ENCODE results near the gene SERPINE1. TPM values are rescaled to one million over a fixed set of nuclear protein-coding genes. Genes with fewer than 3 reads are reported as not detected.

The SERPINE1 gene
- total RNA-seq, 1 experiment from 2014 or later, result 370 TPM

DNA sequence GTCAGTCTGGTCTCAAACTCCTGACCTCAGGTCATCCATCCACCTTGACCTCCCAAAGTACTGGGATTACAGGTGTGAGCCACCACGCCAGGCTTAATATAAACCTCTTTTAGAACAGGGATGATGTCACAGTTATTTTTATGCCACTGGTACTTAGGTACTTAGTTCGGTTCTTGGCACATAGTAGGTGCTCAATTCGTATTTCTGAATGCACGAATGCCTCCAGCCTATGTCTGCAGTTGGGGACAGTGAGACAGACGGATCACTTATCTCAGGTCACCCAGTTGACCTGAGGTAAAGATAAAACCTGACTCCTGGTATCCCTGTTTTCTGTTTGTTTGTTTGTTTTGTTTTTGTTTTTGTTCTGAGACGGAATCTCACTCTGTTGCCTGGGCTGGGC lies 59.3 kb downstream of the SERPINE1 start:
- no TSS peak for BruUV-seq (replicated peaks)
- in situ Hi-C loops (cut with HindIII; ENCODE audit: low pct_unique_long_range_greater_than_20kb, low sequenced_read_pairs), result no loop called here
- CTCF ChIA-PET, result interaction anchor here (0.6 kb wide), 1 partner anchor 42 kb away, joined by 4 read pairs; no protein-coding TSS in a partner anchor
- no peaks in the 10 kb centered on the region for H3K9me3 ChIP-seq (ENCODE audit: control insufficient read depth, insufficient read depth, low read depth, low read length)
- H3K27ac ChIP-seq (ENCODE audit: low read length), result no peak overlapping the region
- intact Hi-C loops (cut with micrococcal nuclease; ENCODE audit: unreplicated experiment), result no loop called here
- TF ChIP-seq POLR2AphosphoS5 (IDR thresholded peaks at IDR 0.05; ENCODE audit: low read depth, low read length), result no peak
- no peak for TF ChIP-seq SIN3A (IDR thresholded peaks at IDR 0.05; ENCODE audit: borderline replicate concordance, insufficient read depth, low read depth, low read length)
- no peak for TF ChIP-seq TCF7L2 (IDR thresholded peaks at IDR 0.05; ENCODE audit: low read depth, low read length)
- TF ChIP-seq, protein P1, sequence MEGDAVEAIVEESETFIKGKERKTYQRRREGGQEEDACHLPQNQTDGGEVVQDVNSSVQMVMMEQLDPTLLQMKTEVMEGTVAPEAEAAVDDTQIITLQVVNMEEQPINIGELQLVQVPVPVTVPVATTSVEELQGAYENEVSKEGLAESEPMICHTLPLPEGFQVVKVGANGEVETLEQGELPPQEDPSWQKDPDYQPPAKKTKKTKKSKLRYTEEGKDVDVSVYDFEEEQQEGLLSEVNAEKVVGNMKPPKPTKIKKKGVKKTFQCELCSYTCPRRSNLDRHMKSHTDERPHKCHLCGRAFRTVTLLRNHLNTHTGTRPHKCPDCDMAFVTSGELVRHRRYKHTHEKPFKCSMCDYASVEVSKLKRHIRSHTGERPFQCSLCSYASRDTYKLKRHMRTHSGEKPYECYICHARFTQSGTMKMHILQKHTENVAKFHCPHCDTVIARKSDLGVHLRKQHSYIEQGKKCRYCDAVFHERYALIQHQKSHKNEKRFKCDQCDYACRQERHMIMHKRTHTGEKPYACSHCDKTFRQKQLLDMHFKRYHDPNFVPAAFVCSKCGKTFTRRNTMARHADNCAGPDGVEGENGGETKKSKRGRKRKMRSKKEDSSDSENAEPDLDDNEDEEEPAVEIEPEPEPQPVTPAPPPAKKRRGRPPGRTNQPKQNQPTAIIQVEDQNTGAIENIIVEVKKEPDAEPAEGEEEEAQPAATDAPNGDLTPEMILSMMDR (IDR thresholded peaks at IDR 0.05), result no peak
- TF ChIP-seq, protein P2, sequence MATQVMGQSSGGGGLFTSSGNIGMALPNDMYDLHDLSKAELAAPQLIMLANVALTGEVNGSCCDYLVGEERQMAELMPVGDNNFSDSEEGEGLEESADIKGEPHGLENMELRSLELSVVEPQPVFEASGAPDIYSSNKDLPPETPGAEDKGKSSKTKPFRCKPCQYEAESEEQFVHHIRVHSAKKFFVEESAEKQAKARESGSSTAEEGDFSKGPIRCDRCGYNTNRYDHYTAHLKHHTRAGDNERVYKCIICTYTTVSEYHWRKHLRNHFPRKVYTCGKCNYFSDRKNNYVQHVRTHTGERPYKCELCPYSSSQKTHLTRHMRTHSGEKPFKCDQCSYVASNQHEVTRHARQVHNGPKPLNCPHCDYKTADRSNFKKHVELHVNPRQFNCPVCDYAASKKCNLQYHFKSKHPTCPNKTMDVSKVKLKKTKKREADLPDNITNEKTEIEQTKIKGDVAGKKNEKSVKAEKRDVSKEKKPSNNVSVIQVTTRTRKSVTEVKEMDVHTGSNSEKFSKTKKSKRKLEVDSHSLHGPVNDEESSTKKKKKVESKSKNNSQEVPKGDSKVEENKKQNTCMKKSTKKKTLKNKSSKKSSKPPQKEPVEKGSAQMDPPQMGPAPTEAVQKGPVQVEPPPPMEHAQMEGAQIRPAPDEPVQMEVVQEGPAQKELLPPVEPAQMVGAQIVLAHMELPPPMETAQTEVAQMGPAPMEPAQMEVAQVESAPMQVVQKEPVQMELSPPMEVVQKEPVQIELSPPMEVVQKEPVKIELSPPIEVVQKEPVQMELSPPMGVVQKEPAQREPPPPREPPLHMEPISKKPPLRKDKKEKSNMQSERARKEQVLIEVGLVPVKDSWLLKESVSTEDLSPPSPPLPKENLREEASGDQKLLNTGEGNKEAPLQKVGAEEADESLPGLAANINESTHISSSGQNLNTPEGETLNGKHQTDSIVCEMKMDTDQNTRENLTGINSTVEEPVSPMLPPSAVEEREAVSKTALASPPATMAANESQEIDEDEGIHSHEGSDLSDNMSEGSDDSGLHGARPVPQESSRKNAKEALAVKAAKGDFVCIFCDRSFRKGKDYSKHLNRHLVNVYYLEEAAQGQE (IDR thresholded peaks at IDR 0.05; ENCODE audit: insufficient read depth in 1 of 2, low read depth in 2 of 2, low read length in 1 of 2), result no peak
- H3K27me3 ChIP-seq (ENCODE audit: control insufficient read depth, insufficient read depth, low read length), result no peaks in the 10 kb centered on the region
- POLR2A ChIA-PET, result interaction anchor here (0.6 kb wide), 1 partner anchor 7 kb away, joined by 7 read pairs; no protein-coding TSS in a partner anchor
- no peak for DNase-seq (ENCODE audit: low read depth, low spot score)
- no peaks in the 10 kb centered on the region for H3K36me3 ChIP-seq (ENCODE audit: control insufficient read depth, insufficient read depth, low read length)
- H3K4me1 ChIP-seq (ENCODE audit: control insufficient read depth, insufficient read depth, low read length), result no peaks in the 10 kb centered on the region
- no peak overlapping the region for H3K4me3 ChIP-seq (ENCODE audit: low read depth in 2 of 2, low read length in 2 of 2)
- no peak for ATAC-seq

DNA sequence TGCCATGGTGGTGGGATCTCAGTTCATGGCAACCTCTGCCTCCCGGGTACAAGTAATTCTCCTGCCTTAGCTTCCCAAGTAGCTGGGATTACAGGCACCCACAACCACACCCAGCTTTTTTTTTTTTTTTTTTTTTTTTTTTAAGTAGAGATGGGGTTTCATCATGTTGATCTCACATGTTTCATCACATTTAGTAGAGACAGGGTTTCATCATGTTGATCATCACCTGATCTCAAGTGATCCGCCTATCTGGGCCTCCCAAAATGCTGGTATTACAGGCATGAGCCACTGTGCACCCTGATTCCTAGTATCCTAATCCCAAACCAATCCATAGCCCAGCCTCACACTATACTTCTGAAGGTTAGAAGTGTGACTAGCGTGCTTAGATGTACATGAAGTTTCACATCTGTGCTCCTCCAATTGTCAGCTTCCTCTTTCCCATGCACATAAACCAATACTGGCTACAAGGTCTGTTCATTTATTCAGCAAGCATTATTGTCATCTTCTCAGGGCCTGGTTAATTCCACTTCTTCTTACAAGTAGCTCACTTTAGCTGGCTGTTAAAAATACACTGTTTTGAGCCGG lies 60.0 kb downstream of the SERPINE1 start:
- H3K27ac ChIP-seq (ENCODE audit: low read length), result no peak overlapping the region
- intact Hi-C loops (cut with micrococcal nuclease; ENCODE audit: unreplicated experiment) (no loop called here), in situ Hi-C loops (cut with HindIII; ENCODE audit: low pct_unique_long_range_greater_than_20kb, low sequenced_read_pairs) (no loop called here)
- H3K4me1 ChIP-seq (ENCODE audit: control insufficient read depth, insufficient read depth, low read length), result no peaks in the 10 kb centered on the region
- ATAC-seq (no peak), DNase-seq (ENCODE audit: low read depth, low spot score) (no peak)
- CTCF ChIA-PET, result no interaction called here
- no peaks in the 10 kb centered on the region for H3K9me3 ChIP-seq (ENCODE audit: control insufficient read depth, insufficient read depth, low read depth, low read length)
- no peak overlapping the region for H3K4me3 ChIP-seq (ENCODE audit: low read depth in 2 of 2, low read length in 2 of 2)
- H3K36me3 ChIP-seq (ENCODE audit: control insufficient read depth, insufficient read depth, low read length), result no peaks in the 10 kb centered on the region
- no TSS peak for BruUV-seq (replicated peaks)
- POLR2A ChIA-PET, result interaction anchor here (0.6 kb wide), 1 partner anchor 8 kb away, joined by 7 read pairs; no protein-coding TSS in a partner anchor
- TF ChIP-seq TCF7L2 (IDR thresholded peaks at IDR 0.05; ENCODE audit: low read depth, low read length) (no peak), POLR2AphosphoS5 (IDR thresholded peaks at IDR 0.05; ENCODE audit: low read depth, low read length) (no peak), SIN3A (IDR thresholded peaks at IDR 0.05; ENCODE audit: borderline replicate concordance, insufficient read depth, low read depth, low read length) (no peak)
- TF ChIP-seq, protein P1 (IDR thresholded peaks at IDR 0.05), result no peak
- TF ChIP-seq, protein P2 (IDR thresholded peaks at IDR 0.05; ENCODE audit: insufficient read depth in 1 of 2, low read depth in 2 of 2, low read length in 1 of 2), result no peak
- H3K27me3 ChIP-seq (ENCODE audit: control insufficient read depth, insufficient read depth, low read length), result no peaks in the 10 kb centered on the region
